Measurements from ENCODE around the gene TLK1.

- TF ChIP-seq, protein P1, sequence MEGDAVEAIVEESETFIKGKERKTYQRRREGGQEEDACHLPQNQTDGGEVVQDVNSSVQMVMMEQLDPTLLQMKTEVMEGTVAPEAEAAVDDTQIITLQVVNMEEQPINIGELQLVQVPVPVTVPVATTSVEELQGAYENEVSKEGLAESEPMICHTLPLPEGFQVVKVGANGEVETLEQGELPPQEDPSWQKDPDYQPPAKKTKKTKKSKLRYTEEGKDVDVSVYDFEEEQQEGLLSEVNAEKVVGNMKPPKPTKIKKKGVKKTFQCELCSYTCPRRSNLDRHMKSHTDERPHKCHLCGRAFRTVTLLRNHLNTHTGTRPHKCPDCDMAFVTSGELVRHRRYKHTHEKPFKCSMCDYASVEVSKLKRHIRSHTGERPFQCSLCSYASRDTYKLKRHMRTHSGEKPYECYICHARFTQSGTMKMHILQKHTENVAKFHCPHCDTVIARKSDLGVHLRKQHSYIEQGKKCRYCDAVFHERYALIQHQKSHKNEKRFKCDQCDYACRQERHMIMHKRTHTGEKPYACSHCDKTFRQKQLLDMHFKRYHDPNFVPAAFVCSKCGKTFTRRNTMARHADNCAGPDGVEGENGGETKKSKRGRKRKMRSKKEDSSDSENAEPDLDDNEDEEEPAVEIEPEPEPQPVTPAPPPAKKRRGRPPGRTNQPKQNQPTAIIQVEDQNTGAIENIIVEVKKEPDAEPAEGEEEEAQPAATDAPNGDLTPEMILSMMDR (IDR thresholded peaks at IDR 0.05), result no peak
- TF ChIP-seq TAF1 (IDR thresholded peaks at IDR 0.05; ENCODE audit: borderline replicate concordance, low read depth, low read length) (no peak), REST (IDR thresholded peaks at IDR 0.05; ENCODE audit: low read depth, low read length) (no peak), GABPA (IDR thresholded peaks at IDR 0.05; ENCODE audit: low read depth) (no peak), RAD21 (IDR thresholded peaks at IDR 0.05; ENCODE audit: low read length) (no peak), FOXM1 (IDR thresholded peaks at IDR 0.05; ENCODE audit: low read depth) (no peak)
These were observed 71.2 kb downstream of the TLK1 start for GRCh38 chr2:171089489-171089888.
